IgD-negative memory B cell (primary cell): Measurements from ENCODE around the gene B2M. TPM values are rescaled to one million over a fixed set of nuclear protein-coding genes. Genes with fewer than 3 reads are reported as not detected.

Experiments used
- H3K27ac Mint-ChIP-seq, 3 donors: one replicate each; pipeline ENCODE4 v1.8.0; 2020 to 2022; ENCODE audit warnings: mild to moderate bottlenecking in 3 of 3, mixed read lengths in 3 of 3, moderate library complexity in 1 of 3
- H3K27me3 Mint-ChIP-seq: one replicate; pipeline ENCODE4 v1.8.0; 2021; ENCODE audit warnings: mixed read lengths
- H3K36me3 Mint-ChIP-seq: one replicate; pipeline ENCODE4 v1.8.0; 2020; ENCODE audit warnings: mild to moderate bottlenecking, mixed read lengths
- H3K4me1 Mint-ChIP-seq, 3 donors: one replicate each; pipeline ENCODE4 v1.8.0; 2020 to 2022; ENCODE audit warnings: mixed read lengths in 3 of 3, mild to moderate bottlenecking in 1 of 3
- H3K4me3 Mint-ChIP-seq, 4 donors: one replicate each; pipeline ENCODE4 v1.8.0; 2020 to 2022; ENCODE audit warnings: mild to moderate bottlenecking in 4 of 4, mixed read lengths in 4 of 4, moderate library complexity in 3 of 4
- H3K9me3 Mint-ChIP-seq, 3 donors: one replicate each; pipeline ENCODE4 v1.8.0; 2020 to 2021; ENCODE audit warnings: mixed read lengths in 3 of 3, mild to moderate bottlenecking in 1 of 3
- polyA plus RNA-seq: library from polyadenylated mRNA; unstranded; fragments of 300-500 nt; fragmentation: Illumina TruSeq; gene quantifications from one replicate; pipeline ENCODE4 v1.2.3, GENCODE V29; 2021

Gene B2M
- polyA plus RNA-seq, 1 donor from 2014 or later = 23,226 TPM

DNA sequence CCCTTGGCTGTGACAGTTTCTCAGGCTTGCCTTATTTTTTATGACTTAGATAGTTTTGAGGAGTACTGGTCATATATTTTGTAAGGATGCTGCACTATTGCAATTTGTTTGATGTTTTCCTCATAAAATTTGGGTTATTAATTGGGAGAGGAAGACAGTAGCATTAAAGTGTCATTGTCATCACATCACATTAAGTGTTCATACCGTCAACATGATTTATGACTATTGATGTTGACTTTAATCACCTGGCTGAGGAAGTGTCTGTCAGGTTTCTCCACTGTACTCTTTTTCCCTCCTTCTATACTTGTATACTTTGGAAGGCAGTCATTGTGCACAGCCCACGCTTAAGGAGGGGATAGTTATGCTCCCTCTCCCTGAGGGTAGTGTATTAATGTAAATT is 51.9 kb downstream of the B2M start:
- Mint-ChIP-seq H3K27me3 (no peaks in the 10 kb centered on the region), H3K36me3 (peaks cover 8% of the 10 kb centered on the region), H3K4me3 (no peak overlapping the region), H3K9me3 (no peaks in the 10 kb centered on the region), H3K27ac (no peak overlapping the region), H3K4me1 (no peaks in the 10 kb centered on the region)

- no peaks in the 10 kb centered on the region for H3K27me3 Mint-ChIP-seq
- H3K4me3 Mint-ChIP-seq = no peak overlapping the region
- no peaks in the 10 kb centered on the region for H3K4me1 Mint-ChIP-seq
- no peaks in the 10 kb centered on the region for H3K9me3 Mint-ChIP-seq
- H3K27ac Mint-ChIP-seq = no peak overlapping the region
- H3K36me3 Mint-ChIP-seq = peaks cover 8% of the 10 kb centered on the region
Measured at GRCh38 chr15:44763848-44764247, 52.5 kb downstream of the B2M start.

DNA sequence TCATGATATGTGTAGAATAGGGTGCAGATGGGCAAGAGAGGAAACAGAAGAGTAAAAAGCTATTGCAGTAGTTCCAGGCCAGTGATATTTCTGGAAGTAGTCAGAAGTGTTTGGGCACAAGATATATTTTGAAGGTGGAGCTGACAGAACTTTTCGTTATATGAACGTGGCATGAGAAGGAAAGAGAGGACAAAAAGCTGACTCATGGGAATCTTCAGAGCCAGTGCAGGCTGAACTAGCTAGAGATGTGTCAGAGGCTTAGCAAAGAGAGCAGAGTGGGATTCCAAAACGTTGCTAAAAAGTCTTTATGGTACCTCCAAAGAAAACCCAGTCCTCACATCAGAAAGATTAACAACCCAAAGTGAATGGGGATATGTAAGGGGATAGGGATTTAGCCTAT is 53.7 kb downstream of the B2M start:
- peaks cover 12% of the 10 kb centered on the region for H3K36me3 Mint-ChIP-seq
- no peaks in the 10 kb centered on the region for H3K27me3 Mint-ChIP-seq
- H3K9me3 Mint-ChIP-seq = peaks cover 0 to 3% (median 2%) of the 10 kb centered on the region in 3 donors
- H3K4me1 Mint-ChIP-seq = no peaks in the 10 kb centered on the region
- H3K4me3 Mint-ChIP-seq = no peak overlapping the region
- no peak overlapping the region for H3K27ac Mint-ChIP-seq

Other genes starting within 250 kb of the B2M start
- gene EIF3J, start 174.4 kb upstream of the B2M start, polyA plus RNA-seq = 15.4 TPM
- 41.7 TPM for gene SPG11, start 47.9 kb upstream of the B2M start, polyA plus RNA-seq
- gene PATL2, start 194 bp upstream of the B2M start, polyA plus RNA-seq = 17.7 TPM
- 30.7 TPM for gene TRIM69, start 25.0 kb downstream of the B2M start, polyA plus RNA-seq
- gene TERB2, start 245.2 kb downstream of the B2M start, polyA plus RNA-seq = not detected